Measurements from ENCODE around the gene AJAP1.

The AJAP1 gene

GRCh38 chr1:4628992-4629391 lies 25.4 kb upstream of the AJAP1 start:
- no peak for TF ChIP-seq Cebpa-rat (IDR thresholded peaks at IDR 0.05)
- Histone ChIP-seq H3K9ac (no peak overlapping the region), H3K9me3 (no peaks in the 10 kb centered on the region), H3K4me1 (peaks cover 2% of the 10 kb centered on the region; the same call in 1 of the 2 replicates), H3K27ac (no peak overlapping the region), H3K4me2 (no peak overlapping the region), H3K27me3 (no peaks in the 10 kb centered on the region), H3K36me3 (no peaks in the 10 kb centered on the region), H4K20me1 (no peaks in the 10 kb centered on the region), H3K4me3 (no peak overlapping the region)

- Histone ChIP-seq H3K4me1 (peaks cover 13% of the 10 kb centered on the region), H3K36me3 (no peaks in the 10 kb centered on the region), H3K9me3 (no peaks in the 10 kb centered on the region), H3K27ac (no peak overlapping the region), H3K4me2 (no peak overlapping the region), H3K9ac (no peak overlapping the region), H3K4me3 (no peak overlapping the region), H3K27me3 (no peaks in the 10 kb centered on the region), H4K20me1 (no peaks in the 10 kb centered on the region)
- TF ChIP-seq Cebpa-rat (IDR thresholded peaks at IDR 0.05): no peak
These were observed 23.8 kb upstream of the AJAP1 start for GRCh38 chr1:4630561-4630960.

- no peak overlapping the region for H3K9ac ChIP-seq
- no peaks in the 10 kb centered on the region for H4K20me1 ChIP-seq
- H3K27me3 ChIP-seq: no peaks in the 10 kb centered on the region
- no peak overlapping the region for H3K4me3 ChIP-seq
- no peaks in the 10 kb centered on the region for H3K9me3 ChIP-seq
- H3K27ac ChIP-seq: no peak overlapping the region
- H3K36me3 ChIP-seq: no peaks in the 10 kb centered on the region
- no peak overlapping the region for H3K4me2 ChIP-seq
- no peak for TF ChIP-seq Cebpa-rat (IDR thresholded peaks at IDR 0.05)
- H3K4me1 ChIP-seq: peaks cover 13% of the 10 kb centered on the region
These were observed 23.1 kb upstream of the AJAP1 start for GRCh38 chr1:4631321-4631720.

GRCh38 chr1:4633346-4633745 lies 21.1 kb upstream of the AJAP1 start:
- H3K4me1 ChIP-seq: peaks cover 18% of the 10 kb centered on the region

GRCh38 chr1:4634156-4634792 lies 20.1 kb upstream of the AJAP1 start:
- Histone ChIP-seq H3K36me3 (no peaks in the 10 kb centered on the region), H3K4me1 (peaks cover 23% of the 10 kb centered on the region), H3K27me3 (no peaks in the 10 kb centered on the region), H3K9ac (no peak overlapping the region), H3K4me2 (peak overlapping the region; percentile 32; the same call in 1 of the 2 replicates), H4K20me1 (no peaks in the 10 kb centered on the region), H3K4me3 (no peak overlapping the region), H3K9me3 (no peaks in the 10 kb centered on the region), H3K27ac (no peak overlapping the region)
- TF ChIP-seq Cebpa-rat (IDR thresholded peaks at IDR 0.05): no peak

More at GRCh38 chr1:4633346-4633745, 21.1 kb upstream of the AJAP1 start:
- no peaks in the 10 kb centered on the region for H4K20me1 ChIP-seq
- H3K27ac ChIP-seq: no peak overlapping the region
- H3K9me3 ChIP-seq: no peaks in the 10 kb centered on the region
- H3K36me3 ChIP-seq: no peaks in the 10 kb centered on the region
- H3K27me3 ChIP-seq: no peaks in the 10 kb centered on the region
- no peak overlapping the region for H3K4me2 ChIP-seq
- no peak overlapping the region for H3K4me3 ChIP-seq
- no peak overlapping the region for H3K9ac ChIP-seq
- no peak for TF ChIP-seq Cebpa-rat (IDR thresholded peaks at IDR 0.05)

GRCh38 chr1:4634793-4635406 lies 19.5 kb upstream of the AJAP1 start:
- TF ChIP-seq Cebpa-rat (IDR thresholded peaks at IDR 0.05): no peak
- H3K4me3 ChIP-seq: no peak overlapping the region
- no peak overlapping the region for H3K27ac ChIP-seq
- no peaks in the 10 kb centered on the region for H3K36me3 ChIP-seq
- peak overlapping the region; percentile 32; the same call in 1 of the 2 replicates for H3K4me2 ChIP-seq
- H3K9ac ChIP-seq: no peak overlapping the region
- H3K27me3 ChIP-seq: no peaks in the 10 kb centered on the region
- peaks cover 23% of the 10 kb centered on the region for H3K4me1 ChIP-seq
- no peaks in the 10 kb centered on the region for H3K9me3 ChIP-seq
- no peaks in the 10 kb centered on the region for H4K20me1 ChIP-seq

GRCh38 chr1:4636186-4636585 lies 18.2 kb upstream of the AJAP1 start:
- Histone ChIP-seq H3K9ac (no peak overlapping the region), H3K4me1 (peaks cover 23% of the 10 kb centered on the region), H3K4me3 (no peak overlapping the region), H3K9me3 (no peaks in the 10 kb centered on the region), H3K36me3 (no peaks in the 10 kb centered on the region), H3K27ac (no peak overlapping the region), H3K27me3 (no peaks in the 10 kb centered on the region), H4K20me1 (no peaks in the 10 kb centered on the region), H3K4me2 (no peak overlapping the region)
- TF ChIP-seq Cebpa-rat (IDR thresholded peaks at IDR 0.05): no peak

GRCh38 chr1:4636644-4637380 lies 17.6 kb upstream of the AJAP1 start:
- H4K20me1 ChIP-seq: no peaks in the 10 kb centered on the region
- H3K9ac ChIP-seq: no peak overlapping the region
- peaks cover 23% of the 10 kb centered on the region for H3K4me1 ChIP-seq
- H3K36me3 ChIP-seq: no peaks in the 10 kb centered on the region
- no peaks in the 10 kb centered on the region for H3K9me3 ChIP-seq
- H3K4me3 ChIP-seq: no peak overlapping the region
- no peaks in the 10 kb centered on the region for H3K27me3 ChIP-seq
- H3K27ac ChIP-seq: no peak overlapping the region
- no peak for TF ChIP-seq Cebpa-rat (IDR thresholded peaks at IDR 0.05)
- H3K4me2 ChIP-seq: no peak overlapping the region

- H3K27me3 ChIP-seq: no peaks in the 10 kb centered on the region
- H3K4me1 ChIP-seq: peaks cover 23% of the 10 kb centered on the region
- no peaks in the 10 kb centered on the region for H3K9me3 ChIP-seq
- no peak overlapping the region for H3K4me3 ChIP-seq
- H3K9ac ChIP-seq: no peak overlapping the region
- no peak overlapping the region for H3K27ac ChIP-seq
- peak overlapping the region; percentile 39 for H3K4me2 ChIP-seq
- no peak for TF ChIP-seq Cebpa-rat (IDR thresholded peaks at IDR 0.05)
- H3K36me3 ChIP-seq: no peaks in the 10 kb centered on the region
- no peaks in the 10 kb centered on the region for H4K20me1 ChIP-seq
These were observed 16.6 kb upstream of the AJAP1 start for GRCh38 chr1:4637616-4638344.

Measured in BLaER1 (cell line).